Lower lobe of right lung (tissue), 2 donors: ENCODE data around the gene LDLR. TPM values are rescaled to one million over a fixed set of nuclear protein-coding genes. Genes with fewer than 3 reads are reported as not detected.

Source experiments
- ATAC-seq, 2 donors: fragments of 200-7000 bp; cut with Tn5 transposase; one replicate each; pipeline ENCODE4 v1.9.1; 2020 to 2022; ENCODE audit warnings: mild to moderate bottlenecking in 2 of 2, moderate library complexity in 2 of 2
- DNase-seq: peaks from one replicate; pipeline ENCODE4 v3.0.0-alpha.2; 2020
- H3K27ac ChIP-seq: fragments of 200-600 bp; one replicate; pipeline ENCODE4 v1.8.0; 2022
- H3K27me3 ChIP-seq: fragments of 200-600 bp; one replicate; pipeline ENCODE4 v1.8.0; 2022; ENCODE audit warnings: low read depth
- H3K36me3 ChIP-seq: fragments of 200-600 bp; one replicate; pipeline ENCODE4 v1.8.0; 2022; ENCODE audit warnings: mild to moderate bottlenecking
- H3K4me1 ChIP-seq: fragments of 200-600 bp; one replicate; pipeline ENCODE4 v1.8.0; 2022
- H3K4me3 ChIP-seq: fragments of 200-600 bp; one replicate; pipeline ENCODE4 v1.8.0; 2022; ENCODE audit warnings: mild to moderate bottlenecking
- H3K9me3 ChIP-seq: fragments of 200-600 bp; one replicate; pipeline ENCODE4 v1.8.0; 2022
- CTCF ChIP-seq: fragments of 200-600 bp; IDR thresholded peaks from one replicate; pipeline ENCODE4 v1.8.0; 2022; ENCODE audit warnings: antibody characterized with exemption, mild to moderate bottlenecking
- intact Hi-C: fragments of 100-400 bp; cut with DNase I; formaldehyde crosslinking; loops from one replicate; pipeline ENCODE4 v1.11.0; 2022
- total RNA-seq: library from RNA; stranded (reverse); fragmentation: NEBNext Ultra II Directional; extraction: Animal tissue kit (Norgen Biotek cat#: 25700); gene quantifications from one replicate; pipeline ENCODE4 v1.2.1, GENCODE V29; 2021
- donor health status: DM: no; HTN: yes; CAD: no; lungs with severe emphysema.

LDLR gene
- total RNA-seq, 1 donor from 2014 or later: 147 TPM

DNA sequence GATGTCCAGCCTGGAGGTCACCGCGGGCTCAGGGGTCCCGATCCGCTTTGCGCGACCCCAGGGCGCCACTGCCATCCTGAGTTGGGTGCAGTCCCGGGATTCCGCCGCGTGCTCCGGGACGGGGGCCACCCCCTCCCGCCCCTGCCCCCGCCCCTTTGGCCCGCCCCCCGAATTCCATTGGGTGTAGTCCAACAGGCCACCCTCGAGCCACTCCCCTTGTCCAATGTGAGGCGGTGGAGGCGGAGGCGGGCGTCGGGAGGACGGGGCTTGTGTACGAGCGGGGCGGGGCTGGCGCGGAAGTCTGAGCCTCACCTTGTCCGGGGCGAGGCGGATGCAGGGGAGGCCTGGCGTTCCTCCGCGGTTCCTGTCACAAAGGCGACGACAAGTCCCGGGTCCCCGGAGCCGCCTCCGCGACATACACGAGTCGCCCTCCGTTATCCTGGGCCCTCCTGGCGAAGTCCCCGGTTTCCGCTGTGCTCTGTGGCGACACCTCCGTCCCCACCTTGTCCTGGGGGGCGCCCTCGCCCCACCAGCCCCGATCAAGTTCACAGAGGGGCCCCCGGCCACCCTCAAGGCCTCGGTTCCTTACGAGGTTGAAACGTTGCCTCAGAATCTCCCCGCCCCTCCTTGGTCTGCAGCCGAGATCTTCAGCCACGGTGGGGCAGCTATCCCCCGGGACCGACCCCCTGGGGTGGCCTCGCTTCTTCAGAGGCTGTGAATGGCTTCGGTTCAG lies 1.2 kb downstream of the LDLR start:
- Histone ChIP-seq H3K27ac (peak overlapping the region; percentile 98), H3K36me3 (no peaks in the 10 kb centered on the region), H3K4me3 (peak overlapping the region; percentile 69), H3K4me1 (peaks cover 72% of the 10 kb centered on the region), H3K9me3 (no peaks in the 10 kb centered on the region), H3K27me3 (no peaks in the 10 kb centered on the region)
- peak; percentile 79 to 90 for ATAC-seq
- peak; percentile 99 for DNase-seq
- TF ChIP-seq CTCF: no peak
- intact Hi-C loops: no loop called here

- Histone ChIP-seq H3K36me3 (peaks cover 6% of the 10 kb centered on the region), H3K27me3 (no peaks in the 10 kb centered on the region), H3K4me3 (peak overlapping the region; percentile 69), H3K9me3 (no peaks in the 10 kb centered on the region), H3K27ac (peak overlapping the region; percentile 98), H3K4me1 (peaks cover 72% of the 10 kb centered on the region)
- ATAC-seq (no peak), DNase-seq (no peak)
- intact Hi-C loops: no loop called here
- TF ChIP-seq CTCF: no peak
Measured at GRCh38 chr19:11090997-11091702, 1.9 kb downstream of the LDLR start.

- peak overlapping the region; percentile 69 for H3K4me3 ChIP-seq
- peaks cover 8% of the 10 kb centered on the region for H3K36me3 ChIP-seq
- ATAC-seq (peak; percentile 3 to 10), DNase-seq (peak; percentile 53)
- no peaks in the 10 kb centered on the region for H3K27me3 ChIP-seq
- no peaks in the 10 kb centered on the region for H3K9me3 ChIP-seq
- no peak for TF ChIP-seq CTCF
- H3K4me1 ChIP-seq: peaks cover 77% of the 10 kb centered on the region
- intact Hi-C loops: no loop called here
- peak overlapping the region; percentile 98 for H3K27ac ChIP-seq
Measured at GRCh38 chr19:11091703-11092153, 2.5 kb downstream of the LDLR start.

DNA sequence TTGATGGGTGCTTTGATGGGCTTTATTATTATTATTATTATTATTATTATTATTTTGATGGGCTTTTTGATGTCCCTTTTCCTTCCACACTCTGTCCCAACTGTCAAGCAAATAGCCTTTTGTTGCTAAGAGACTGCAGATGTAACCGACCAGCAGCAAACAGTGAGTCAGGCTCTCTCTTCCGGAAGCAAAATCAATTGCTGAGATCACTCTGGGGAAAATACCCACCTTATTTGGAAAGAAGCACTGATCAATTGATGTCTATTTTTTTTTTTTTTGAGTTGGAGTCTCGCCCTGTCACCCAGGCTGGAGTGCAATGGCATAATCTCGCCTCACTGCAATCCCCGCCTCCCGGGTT lies 2.9 kb downstream of the LDLR start:
- TF ChIP-seq CTCF: no peak
- intact Hi-C loops: no loop called here
- peaks cover 8% of the 10 kb centered on the region for H3K36me3 ChIP-seq
- H3K27me3 ChIP-seq: no peaks in the 10 kb centered on the region
- peaks cover 79% of the 10 kb centered on the region for H3K4me1 ChIP-seq
- no peaks in the 10 kb centered on the region for H3K9me3 ChIP-seq
- no peak for DNase-seq
- peak overlapping the region; percentile 69 for H3K4me3 ChIP-seq
- peak in 1 of 2 donors; percentile 14 for ATAC-seq
- peak overlapping the region; percentile 98 for H3K27ac ChIP-seq

- peak overlapping the region; percentile 98 for H3K27ac ChIP-seq
- peaks cover 80% of the 10 kb centered on the region for H3K4me1 ChIP-seq
- H3K9me3 ChIP-seq: no peaks in the 10 kb centered on the region
- H3K36me3 ChIP-seq: peaks cover 8% of the 10 kb centered on the region
- TF ChIP-seq CTCF: no peak
- intact Hi-C loops: no loop called here
- ATAC-seq (no peak), DNase-seq (no peak)
- peak overlapping the region; percentile 69 for H3K4me3 ChIP-seq
- no peaks in the 10 kb centered on the region for H3K27me3 ChIP-seq
Measured at GRCh38 chr19:11093689-11094238, 4.5 kb downstream of the LDLR start.
